Pancreas (tissue), 10 donors: ENCODE data around the gene PYROXD2. TPM values are rescaled to one million over a fixed set of nuclear protein-coding genes. Genes with fewer than 3 reads are reported as not detected.
"Not testable (repeated sequence)": the region's sequence is repeated elsewhere in the genome, so short reads cannot be mapped to it uniquely, and the experiment has no call there.

Experiments used
- ATAC-seq, 4 donors: fragments of 200-7000 bp; cut with Tn5 transposase; one replicate each; pipeline versions ENCODE4 v1.8.0 to v1.9.1; 2020; ENCODE audit warnings: mild to moderate bottlenecking in 4 of 4, moderate library complexity in 4 of 4
- DNase-seq, 6 donors: peaks; one replicate each; pipeline ENCODE4 v3.0.0-alpha.2; 2020
- FAIRE-seq: peaks from 2 replicates; lab custom pipeline; 2012; peaks lifted over from hg19 to GRCh38; lab: Jason Lieb, UNC
- H3K27ac ChIP-seq, 4 donors: fragments of 200-600 bp; sonication (generic); 1 replicate in 3 of 4; 2 replicates in 1 of 4; pipeline versions ENCODE4 v1.5.0 to v1.8.0; 2020
- H3K27me3 ChIP-seq, 4 donors: fragments of 200-600 bp; one replicate each; pipeline ENCODE4 v1.8.0; 2021
- H3K36me3 ChIP-seq, 3 donors: fragments of 200-600 bp; sonication (generic) in 1 of 3; one replicate each; pipeline versions ENCODE4 v1.5.0 to v1.8.0; 2020 to 2021
- H3K4me1 ChIP-seq, 3 donors: fragments of 200-600 bp; one replicate each; pipeline ENCODE4 v1.8.0; 2021
- H3K4me3 ChIP-seq, 4 donors: fragments of 200-600 bp; sonication (generic) in 2 of 4; one replicate each; pipeline versions ENCODE4 v1.5.0 to v1.8.0; 2020 to 2021
- H3K9me3 ChIP-seq, 4 donors: fragments of 200-600 bp; one replicate each; pipeline ENCODE4 v1.8.0; 2021
- CTCF ChIP-seq, 4 donors: fragments of 200-600 bp; sonication (generic) in 3 of 4; IDR thresholded peaks; one replicate each; pipeline versions ENCODE4 v1.5.0 to v1.8.0; 2021; ENCODE audit warnings: antibody characterized with exemption in 4 of 4
- WGBS, 2 donors: extraction: QIAGEN DNeasy Blood & Tissue Kit; methylation state at CpG; one replicate each; pipeline ENCODE4 v1.1.7; 2013; 5-methylcytosine and 5-hydroxymethylcytosine counted together
- intact Hi-C, 3 donors: fragments of 100-400 bp; cut with DNase I; formaldehyde crosslinking; loops; one replicate each; pipeline versions ENCODE4 v1.11.1 to v1.14.2; 2022
- polyA plus RNA-seq, 2 donors: library from polyadenylated mRNA; stranded (reverse); fragments of 200-250 nt; gene quantifications; one replicate each; pipeline ENCODE4 v1.2.3, GENCODE V29; 2013
- total RNA-seq, 6 donors: library from RNA; stranded (reverse); fragmentation: NEBNext Ultra II Directional in 4 of 6; extraction: Animal tissue kit (Norgen Biotek cat#: 25700) in 4 of 6; gene quantifications; one replicate each; pipeline versions ENCODE4 v1.2.1 to v1.2.4, GENCODE V29; 2021 to 2023
- donor health status: healthy with polysubstance abuse.
- donor health status: DM: no; HTN: no; CAD: no; lungs with moderate emphysema.
- donor health status: DM: no; HTN: no; CAD: no.
- donor health status: control.
- donor health status: control.
- donor health status: Bipolar disorder and iron deficiency.
- donor health status: DM: yes; HTN: yes; CAD: no.
- donor health status: DM: no; HTN: no; CAD: no.
- donor health status: DM: no; HTN: no; CAD: no.
- donor health status: DM: yes; HTN: yes; CAD: no.

Gene PYROXD2
- total and polyA plus RNA-seq, 8 donors, result 1.8 to 15.9 (median 3.9) TPM

- no peak for FAIRE-seq
- no peak overlapping the region for H3K27ac ChIP-seq
- no peak for ATAC-seq
- H3K9me3 ChIP-seq, result no peaks in the 10 kb centered on the region
- H3K27me3 ChIP-seq, result peaks cover 0 to 5% (median 0%) of the 10 kb centered on the region in 4 donors
- 67% methylated on average over 6 of the region's 6 CpGs for WGBS, 2 donors
- no peak overlapping the region for H3K4me3 ChIP-seq
- no peaks in the 10 kb centered on the region for H3K4me1 ChIP-seq
- H3K36me3 ChIP-seq, result no peaks in the 10 kb centered on the region
- DNase-seq, result no peak
- no peak for TF ChIP-seq CTCF (IDR thresholded peaks at IDR 0.05)
- intact Hi-C loops, result no loop called here
These were observed 68.1 kb downstream of the PYROXD2 start for GRCh38 chr10:98346847-98347246.

- peak in 3 of 4 donors; percentile 31 to 78 (median 70) for ATAC-seq
- Histone ChIP-seq H3K9me3 (no peaks in the 10 kb centered on the region), H3K4me1 (no peaks in the 10 kb centered on the region), H3K4me3 (no peak overlapping the region), H3K27ac (no peak overlapping the region), H3K36me3 (no peaks in the 10 kb centered on the region), H3K27me3 (no peaks in the 10 kb centered on the region)
- 55 to 64% methylated on average over 6 of the region's 6 CpGs for WGBS, 2 donors
- no peak for FAIRE-seq
- peak in 4 of 6 donors; percentile 28 to 41 (median 30) for DNase-seq
- no peak for TF ChIP-seq CTCF (IDR thresholded peaks at IDR 0.05)
- intact Hi-C loops, result no loop called here
These were observed 70.4 kb downstream of the PYROXD2 start for GRCh38 chr10:98344589-98345038.

- H3K4me3 ChIP-seq, H3K27ac ChIP-seq, intact Hi-C loops, FAIRE-seq, DNase-seq, H3K36me3 ChIP-seq, ATAC-seq, H3K9me3 ChIP-seq, H3K27me3 ChIP-seq, H3K4me1 ChIP-seq: not testable (repeated sequence)
- 84 to 92% methylated on average over 10 of the region's 10 CpGs for WGBS, 2 donors
These were observed 73.3 kb downstream of the PYROXD2 start for GRCh38 chr10:98341701-98342100.

GRCh38 chr10:98340940-98341310, 74.1 kb downstream of the PYROXD2 start:
- no peak for TF ChIP-seq CTCF (IDR thresholded peaks at IDR 0.05)
- intact Hi-C loops, result no loop called here
- 17 to 19% methylated on average over 2 of the region's 2 CpGs for WGBS, 2 donors

GRCh38 chr10:98340261-98340939, 74.6 kb downstream of the PYROXD2 start:
- intact Hi-C loops, result no loop called here
- no peaks in the 10 kb centered on the region for H3K27me3 ChIP-seq
- no peak for DNase-seq
- no peak for FAIRE-seq
- WGBS, 2 donors, result 51 to 52% methylated on average over 8 of the region's 8 CpGs
- H3K9me3 ChIP-seq, result no peaks in the 10 kb centered on the region
- ATAC-seq, result peak in 2 of 4 donors; percentile 24 to 38
- no peak for TF ChIP-seq CTCF (IDR thresholded peaks at IDR 0.05)
- no peak overlapping the region for H3K27ac ChIP-seq
- no peak overlapping the region for H3K4me3 ChIP-seq
- H3K4me1 ChIP-seq, result no peaks in the 10 kb centered on the region
- no peaks in the 10 kb centered on the region for H3K36me3 ChIP-seq

More at GRCh38 chr10:98340940-98341310, 74.1 kb downstream of the PYROXD2 start:
- Histone ChIP-seq H3K27me3 (no peaks in the 10 kb centered on the region), H3K4me3 (no peak overlapping the region), H3K36me3 (no peaks in the 10 kb centered on the region), H3K4me1 (no peaks in the 10 kb centered on the region), H3K9me3 (no peaks in the 10 kb centered on the region), H3K27ac (no peak overlapping the region)
- ATAC-seq (no peak), FAIRE-seq (no peak), DNase-seq (no peak)
